GM19351 (cell line): ENCODE data around the gene C2orf80.
A peak's percentile ranks its signal among the peaks of the same experiment; 100 is the strongest.
"Not testable (repeated sequence)": the region's sequence is repeated elsewhere in the genome, so short reads cannot be mapped to it uniquely, and the experiment has no call there.

Experiments used
- ATAC-seq: cut with Tn5 transposase; IDR thresholded peaks from one replicate; pipeline ENCODE4 v1.9.1; 2021; ENCODE audit warnings: mild to moderate bottlenecking, moderate library complexity; ENCODE audit not compliant: unreplicated experiment

Gene C2orf80

GRCh38 chr2:208136716-208137094, 53.1 kb downstream of the C2orf80 start:
- ATAC-seq, result no peak

GRCh38 chr2:208135794-208136715, 53.8 kb downstream of the C2orf80 start:
- ATAC-seq, result no peak

GRCh38 chr2:208134928-208135586, 54.8 kb downstream of the C2orf80 start:
- peak; percentile 77 for ATAC-seq

- ATAC-seq, result no peak
Measured at GRCh38 chr2:208130712-208131110, 59.1 kb downstream of the C2orf80 start.

GRCh38 chr2:208129744-208130711, 59.8 kb downstream of the C2orf80 start, which contains the start of gene CRYGC:
TSS of gene CRYGC (minus strand) at chr2:208129828. CDS start at chr2:208129792, 36 bp downstream.
- ATAC-seq, result no peak

- ATAC-seq, result no peak
Measured at GRCh38 chr2:208128136-208128535, 61.7 kb downstream of the C2orf80 start.

GRCh38 chr2:208127090-208127489, 62.7 kb downstream of the C2orf80 start:
- ATAC-seq, result no peak

- no peak for ATAC-seq
Measured at GRCh38 chr2:208125251-208125650, 64.6 kb downstream of the C2orf80 start.

GRCh38 chr2:208124013-208124715, 65.7 kb downstream of the C2orf80 start, which contains the start of gene CRYGD:
TSS of gene CRYGD (minus strand) at chr2:208124524. CDS start at chr2:208124473, 51 bp downstream.
- not testable (repeated sequence) for ATAC-seq

- no peak for ATAC-seq
Measured at GRCh38 chr2:208122248-208122647, 67.6 kb downstream of the C2orf80 start.

GRCh38 chr2:208118918-208119317, 70.9 kb downstream of the C2orf80 start:
- ATAC-seq, result no peak

- ATAC-seq, result not testable (repeated sequence)
Measured at GRCh38 chr2:208117390-208117789, 72.4 kb downstream of the C2orf80 start.
